ENCODE data around the gene GLI1.
"Not testable (repeated sequence)": the region's sequence is repeated elsewhere in the genome, so short reads cannot be mapped to it uniquely, and the experiment has no call there.

GLI1 gene

GRCh38 chr12:57459750-57460467 lies at the start of gene GLI1:
GLI1 (plus strand) TSS chr12:57459785; CDS start chr12:57463692, 3,907 bp downstream.
- no peak for DNase-seq

- DNase-seq = no peak
These were observed 49.1 kb upstream of the GLI1 start for GRCh38 chr12:57410534-57410933.

GRCh38 chr12:57414160-57414559 lies 45.4 kb upstream of the GLI1 start:
- DNase-seq = not testable (repeated sequence)

GRCh38 chr12:57415088-57415487 lies 44.5 kb upstream of the GLI1 start:
- no peak for DNase-seq

- no peak for DNase-seq
These were observed 43.3 kb upstream of the GLI1 start for GRCh38 chr12:57416039-57416996.

- DNase-seq = no peak
These were observed 41.3 kb upstream of the GLI1 start for GRCh38 chr12:57418255-57418654.

- DNase-seq = no peak
These were observed 40.1 kb upstream of the GLI1 start for GRCh38 chr12:57419495-57419894.

- DNase-seq = no peak
These were observed 39.1 kb upstream of the GLI1 start for GRCh38 chr12:57420482-57420881.

GRCh38 chr12:57426948-57427347 lies 32.6 kb upstream of the GLI1 start:
- DNase-seq = not testable (repeated sequence)

- DNase-seq = no peak
These were observed 30.6 kb upstream of the GLI1 start for GRCh38 chr12:57428965-57429364.

GRCh38 chr12:57429473-57430111 lies 30.0 kb upstream of the GLI1 start:
- DNase-seq = no peak

GRCh38 chr12:57430112-57430930 lies 29.3 kb upstream of the GLI1 start:
- DNase-seq = no peak

GRCh38 chr12:57430931-57431566 lies 28.5 kb upstream of the GLI1 start, which contains the start of gene R3HDM2:
R3HDM2 (minus strand) TSS chr12:57431043; CDS start chr12:57310428, 120,615 bp downstream.
- peak; percentile 96 for DNase-seq

GRCh38 chr12:57431654-57432188 lies 27.9 kb upstream of the GLI1 start:
- no peak for DNase-seq

- no peak for DNase-seq
These were observed 26.2 kb upstream of the GLI1 start for GRCh38 chr12:57433370-57433769.

GRCh38 chr12:57434517-57435223 lies 24.9 kb upstream of the GLI1 start, which contains the start of gene INHBC:
INHBC (plus strand) TSS chr12:57434784; CDS start chr12:57434887, 103 bp downstream.
- DNase-seq = no peak

GRCh38 chr12:57435293-57435692 lies 24.3 kb upstream of the GLI1 start:
- DNase-seq = no peak

GRCh38 chr12:57438400-57438799 lies 21.2 kb upstream of the GLI1 start:
- no peak for DNase-seq

- DNase-seq = no peak
These were observed 19.8 kb upstream of the GLI1 start for GRCh38 chr12:57439762-57440266.

- not testable (repeated sequence) for DNase-seq
These were observed 18.2 kb upstream of the GLI1 start for GRCh38 chr12:57441393-57441792.
